VCaP (cell line): Measurements from ENCODE around the gene MGAT5.

Experiments used
- H3K27ac ChIP-seq: fragments of 450-650 bp; 2 replicates; pipeline ENCODE4 v1.5.1; 2017
- CTCF ChIP-seq: fragments of 450-650 bp; conservative IDR thresholded peaks from 2 replicates; pipeline ENCODE4 v1.5.1; 2017; ENCODE audit warnings: mild to moderate bottlenecking, moderate library complexity

Gene MGAT5

GRCh38 chr2:134337631-134338030 lies 83.8 kb downstream of the MGAT5 start:
- no peak for TF ChIP-seq CTCF
- no peak overlapping the region for H3K27ac ChIP-seq

- no peak for TF ChIP-seq CTCF
- H3K27ac ChIP-seq: no peak overlapping the region
Observed at GRCh38 chr2:134338208-134338607, 84.3 kb downstream of the MGAT5 start.

GRCh38 chr2:134341476-134341875 lies 87.6 kb downstream of the MGAT5 start:
- no peak overlapping the region for H3K27ac ChIP-seq
- TF ChIP-seq CTCF: no peak

- TF ChIP-seq CTCF: no peak
- no peak overlapping the region for H3K27ac ChIP-seq
Observed at GRCh38 chr2:134344954-134345697, 91.3 kb downstream of the MGAT5 start.

GRCh38 chr2:134346141-134346540 lies 92.3 kb downstream of the MGAT5 start:
- no peak for TF ChIP-seq CTCF
- H3K27ac ChIP-seq: no peak overlapping the region

- H3K27ac ChIP-seq: no peak overlapping the region
- TF ChIP-seq CTCF: no peak
Observed at GRCh38 chr2:134347756-134348155, 93.9 kb downstream of the MGAT5 start.

GRCh38 chr2:134348239-134348638 lies 94.4 kb downstream of the MGAT5 start:
- H3K27ac ChIP-seq: no peak overlapping the region
- no peak for TF ChIP-seq CTCF
